H1 (cell line): ENCODE results near the gene NRXN3. TPM values are rescaled to one million over a fixed set of nuclear protein-coding genes. Genes with fewer than 3 reads are reported as not detected.

ENCODE experiments used
- CEBPB ChIP-seq: IDR thresholded peaks from 2 replicates; pipeline ENCODE4 v1.6.1; 2012; ENCODE audit warnings: low read depth, low read length
- KDM1A ChIP-seq: fragments of 200-600, 300-600 bp; sonication (generic); IDR thresholded peaks from 2 replicates; pipeline ENCODE4 v1.7.1; 2016; ENCODE audit warnings: mild to moderate bottlenecking, low read length, borderline replicate concordance
- POLR2AphosphoS5 ChIP-seq: IDR thresholded peaks from 2 replicates; pipeline ENCODE4 v1.6.1; 2011; ENCODE audit warnings: low read depth, low read length
- polyA plus RNA-seq, 7 experiments: library from polyadenylated mRNA; depleted of rRNA in 3 of 7; stranded (reverse) in 5 of 7; unstranded in 2 of 7; fragments of >200 nt in 5 of 7; fragments of 200-250 nt in 2 of 7; gene quantifications; 1 replicate in 5 of 7; 2 replicates in 1 of 7; 4 replicates in 1 of 7; pipeline versions ENCODE4 v1.2.1 to v1.2.3, GENCODE V29; 2011 to 2013; ENCODE audit warnings: missing spikeins in 2 of 7, mixed read lengths in 2 of 7
- total RNA-seq: library from RNA; stranded (reverse); fragmentation: NEBNext Ultra II Directional; extraction: Animal tissue kit (Norgen Biotek cat#: 25700); gene quantifications from 2 replicates; pipeline ENCODE4 v1.2.1, GENCODE V29; 2021
- TF ChIP-seq, protein P1 (sequence below): fragments of 300-600 bp; sonication (generic); IDR thresholded peaks from 2 replicates; pipeline ENCODE4 v1.7.1; 2012; ENCODE audit warnings: low read length, moderate library complexity, mild to moderate bottlenecking, inconsistent platforms; ENCODE audit not compliant: insufficient replicate concordance

Gene NRXN3
- total and polyA plus RNA-seq, 2 of the 8 experiments (the other 6 are each of a cell fraction or from before 2014, with no cell fraction given): 2.6 to 4.1 TPM

DNA sequence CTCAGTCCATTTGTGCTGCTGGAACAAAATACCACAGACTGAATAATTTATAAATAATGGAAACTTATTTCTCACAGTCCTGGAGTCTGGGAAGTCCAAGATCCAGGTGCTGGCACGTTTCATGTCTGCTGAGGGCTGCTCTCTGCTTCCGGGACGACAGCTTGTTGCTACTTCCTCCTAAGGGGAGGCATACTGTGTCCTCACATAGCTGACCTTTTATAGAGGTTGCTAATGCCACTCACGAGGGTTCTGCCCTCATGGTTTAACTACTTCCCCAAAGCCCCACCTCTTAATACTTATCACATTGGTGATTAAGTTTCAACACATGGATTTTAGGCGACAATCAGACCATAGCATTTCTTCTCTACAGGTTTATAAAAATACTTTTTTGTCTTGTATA lies 411.1 kb downstream of the NRXN3 start (continued):
- TF ChIP-seq, protein P1, sequence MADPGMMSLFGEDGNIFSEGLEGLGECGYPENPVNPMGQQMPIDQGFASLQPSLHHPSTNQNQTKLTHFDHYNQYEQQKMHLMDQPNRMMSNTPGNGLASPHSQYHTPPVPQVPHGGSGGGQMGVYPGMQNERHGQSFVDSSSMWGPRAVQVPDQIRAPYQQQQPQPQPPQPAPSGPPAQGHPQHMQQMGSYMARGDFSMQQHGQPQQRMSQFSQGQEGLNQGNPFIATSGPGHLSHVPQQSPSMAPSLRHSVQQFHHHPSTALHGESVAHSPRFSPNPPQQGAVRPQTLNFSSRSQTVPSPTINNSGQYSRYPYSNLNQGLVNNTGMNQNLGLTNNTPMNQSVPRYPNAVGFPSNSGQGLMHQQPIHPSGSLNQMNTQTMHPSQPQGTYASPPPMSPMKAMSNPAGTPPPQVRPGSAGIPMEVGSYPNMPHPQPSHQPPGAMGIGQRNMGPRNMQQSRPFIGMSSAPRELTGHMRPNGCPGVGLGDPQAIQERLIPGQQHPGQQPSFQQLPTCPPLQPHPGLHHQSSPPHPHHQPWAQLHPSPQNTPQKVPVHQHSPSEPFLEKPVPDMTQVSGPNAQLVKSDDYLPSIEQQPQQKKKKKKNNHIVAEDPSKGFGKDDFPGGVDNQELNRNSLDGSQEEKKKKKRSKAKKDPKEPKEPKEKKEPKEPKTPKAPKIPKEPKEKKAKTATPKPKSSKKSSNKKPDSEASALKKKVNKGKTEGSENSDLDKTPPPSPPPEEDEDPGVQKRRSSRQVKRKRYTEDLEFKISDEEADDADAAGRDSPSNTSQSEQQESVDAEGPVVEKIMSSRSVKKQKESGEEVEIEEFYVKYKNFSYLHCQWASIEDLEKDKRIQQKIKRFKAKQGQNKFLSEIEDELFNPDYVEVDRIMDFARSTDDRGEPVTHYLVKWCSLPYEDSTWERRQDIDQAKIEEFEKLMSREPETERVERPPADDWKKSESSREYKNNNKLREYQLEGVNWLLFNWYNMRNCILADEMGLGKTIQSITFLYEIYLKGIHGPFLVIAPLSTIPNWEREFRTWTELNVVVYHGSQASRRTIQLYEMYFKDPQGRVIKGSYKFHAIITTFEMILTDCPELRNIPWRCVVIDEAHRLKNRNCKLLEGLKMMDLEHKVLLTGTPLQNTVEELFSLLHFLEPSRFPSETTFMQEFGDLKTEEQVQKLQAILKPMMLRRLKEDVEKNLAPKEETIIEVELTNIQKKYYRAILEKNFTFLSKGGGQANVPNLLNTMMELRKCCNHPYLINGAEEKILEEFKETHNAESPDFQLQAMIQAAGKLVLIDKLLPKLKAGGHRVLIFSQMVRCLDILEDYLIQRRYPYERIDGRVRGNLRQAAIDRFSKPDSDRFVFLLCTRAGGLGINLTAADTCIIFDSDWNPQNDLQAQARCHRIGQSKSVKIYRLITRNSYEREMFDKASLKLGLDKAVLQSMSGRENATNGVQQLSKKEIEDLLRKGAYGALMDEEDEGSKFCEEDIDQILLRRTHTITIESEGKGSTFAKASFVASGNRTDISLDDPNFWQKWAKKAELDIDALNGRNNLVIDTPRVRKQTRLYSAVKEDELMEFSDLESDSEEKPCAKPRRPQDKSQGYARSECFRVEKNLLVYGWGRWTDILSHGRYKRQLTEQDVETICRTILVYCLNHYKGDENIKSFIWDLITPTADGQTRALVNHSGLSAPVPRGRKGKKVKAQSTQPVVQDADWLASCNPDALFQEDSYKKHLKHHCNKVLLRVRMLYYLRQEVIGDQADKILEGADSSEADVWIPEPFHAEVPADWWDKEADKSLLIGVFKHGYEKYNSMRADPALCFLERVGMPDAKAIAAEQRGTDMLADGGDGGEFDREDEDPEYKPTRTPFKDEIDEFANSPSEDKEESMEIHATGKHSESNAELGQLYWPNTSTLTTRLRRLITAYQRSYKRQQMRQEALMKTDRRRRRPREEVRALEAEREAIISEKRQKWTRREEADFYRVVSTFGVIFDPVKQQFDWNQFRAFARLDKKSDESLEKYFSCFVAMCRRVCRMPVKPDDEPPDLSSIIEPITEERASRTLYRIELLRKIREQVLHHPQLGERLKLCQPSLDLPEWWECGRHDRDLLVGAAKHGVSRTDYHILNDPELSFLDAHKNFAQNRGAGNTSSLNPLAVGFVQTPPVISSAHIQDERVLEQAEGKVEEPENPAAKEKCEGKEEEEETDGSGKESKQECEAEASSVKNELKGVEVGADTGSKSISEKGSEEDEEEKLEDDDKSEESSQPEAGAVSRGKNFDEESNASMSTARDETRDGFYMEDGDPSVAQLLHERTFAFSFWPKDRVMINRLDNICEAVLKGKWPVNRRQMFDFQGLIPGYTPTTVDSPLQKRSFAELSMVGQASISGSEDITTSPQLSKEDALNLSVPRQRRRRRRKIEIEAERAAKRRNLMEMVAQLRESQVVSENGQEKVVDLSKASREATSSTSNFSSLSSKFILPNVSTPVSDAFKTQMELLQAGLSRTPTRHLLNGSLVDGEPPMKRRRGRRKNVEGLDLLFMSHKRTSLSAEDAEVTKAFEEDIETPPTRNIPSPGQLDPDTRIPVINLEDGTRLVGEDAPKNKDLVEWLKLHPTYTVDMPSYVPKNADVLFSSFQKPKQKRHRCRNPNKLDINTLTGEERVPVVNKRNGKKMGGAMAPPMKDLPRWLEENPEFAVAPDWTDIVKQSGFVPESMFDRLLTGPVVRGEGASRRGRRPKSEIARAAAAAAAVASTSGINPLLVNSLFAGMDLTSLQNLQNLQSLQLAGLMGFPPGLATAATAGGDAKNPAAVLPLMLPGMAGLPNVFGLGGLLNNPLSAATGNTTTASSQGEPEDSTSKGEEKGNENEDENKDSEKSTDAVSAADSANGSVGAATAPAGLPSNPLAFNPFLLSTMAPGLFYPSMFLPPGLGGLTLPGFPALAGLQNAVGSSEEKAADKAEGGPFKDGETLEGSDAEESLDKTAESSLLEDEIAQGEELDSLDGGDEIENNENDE: no peak
- TF ChIP-seq POLR2AphosphoS5 (no peak), CEBPB (no peak), KDM1A (no peak)
